ENCODE measurements around the gene PROSER3. TPM values are rescaled to one million over a fixed set of nuclear protein-coding genes. Genes with fewer than 3 reads are reported as not detected.
A peak's percentile ranks its signal among the peaks of the same experiment; 100 is the strongest.
"Not testable (repeated sequence)": the region's sequence is repeated elsewhere in the genome, so short reads cannot be mapped to it uniquely, and the experiment has no call there.

Gene PROSER3
- total RNA-seq, 1 donor from 2014 or later: 13.8 TPM

DNA sequence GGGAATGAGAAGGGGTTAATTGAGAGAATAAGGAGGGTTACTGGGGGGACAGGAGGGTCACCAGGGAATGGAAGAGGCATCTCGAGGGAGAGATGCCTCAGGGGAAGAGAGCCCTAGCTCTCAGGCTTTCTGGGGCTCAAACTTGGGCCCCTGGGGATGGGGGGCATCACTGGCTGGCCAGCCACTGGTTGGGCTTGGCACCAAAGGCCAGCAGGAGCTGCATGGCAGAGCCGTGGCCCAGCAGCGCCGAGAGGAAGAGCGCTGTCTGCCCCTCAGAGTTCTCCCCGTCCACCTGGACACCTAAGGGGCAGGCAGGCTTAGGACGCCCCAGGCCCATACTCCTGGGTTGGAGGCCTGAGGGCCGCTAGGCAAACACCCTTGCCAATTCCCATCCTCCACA is 34.9 kb downstream of the PROSER3 start:
- Histone ChIP-seq H3K27me3 (no peaks in the 10 kb centered on the region), H3K27ac (no peak overlapping the region), H3K4me3 (no peak overlapping the region), H3K4me1 (peaks cover 7% of the 10 kb centered on the region), H3K9me3 (no peaks in the 10 kb centered on the region), H3K36me3 (no peaks in the 10 kb centered on the region)
- intact Hi-C loops (cut with DNase I): no loop called here
- TF ChIP-seq, protein P1, sequence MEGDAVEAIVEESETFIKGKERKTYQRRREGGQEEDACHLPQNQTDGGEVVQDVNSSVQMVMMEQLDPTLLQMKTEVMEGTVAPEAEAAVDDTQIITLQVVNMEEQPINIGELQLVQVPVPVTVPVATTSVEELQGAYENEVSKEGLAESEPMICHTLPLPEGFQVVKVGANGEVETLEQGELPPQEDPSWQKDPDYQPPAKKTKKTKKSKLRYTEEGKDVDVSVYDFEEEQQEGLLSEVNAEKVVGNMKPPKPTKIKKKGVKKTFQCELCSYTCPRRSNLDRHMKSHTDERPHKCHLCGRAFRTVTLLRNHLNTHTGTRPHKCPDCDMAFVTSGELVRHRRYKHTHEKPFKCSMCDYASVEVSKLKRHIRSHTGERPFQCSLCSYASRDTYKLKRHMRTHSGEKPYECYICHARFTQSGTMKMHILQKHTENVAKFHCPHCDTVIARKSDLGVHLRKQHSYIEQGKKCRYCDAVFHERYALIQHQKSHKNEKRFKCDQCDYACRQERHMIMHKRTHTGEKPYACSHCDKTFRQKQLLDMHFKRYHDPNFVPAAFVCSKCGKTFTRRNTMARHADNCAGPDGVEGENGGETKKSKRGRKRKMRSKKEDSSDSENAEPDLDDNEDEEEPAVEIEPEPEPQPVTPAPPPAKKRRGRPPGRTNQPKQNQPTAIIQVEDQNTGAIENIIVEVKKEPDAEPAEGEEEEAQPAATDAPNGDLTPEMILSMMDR (IDR thresholded peaks at IDR 0.05): no peak
- TF ChIP-seq POLR2AphosphoS5 (IDR thresholded peaks at IDR 0.05; ENCODE audit: insufficient read depth in 1 of 2, low read depth in 1 of 2): no peak
- TF ChIP-seq POLR2A (IDR thresholded peaks at IDR 0.05): no peak
- DNase-seq (ENCODE audit: extremely low spot score in 2 of 2): no peak

DNA sequence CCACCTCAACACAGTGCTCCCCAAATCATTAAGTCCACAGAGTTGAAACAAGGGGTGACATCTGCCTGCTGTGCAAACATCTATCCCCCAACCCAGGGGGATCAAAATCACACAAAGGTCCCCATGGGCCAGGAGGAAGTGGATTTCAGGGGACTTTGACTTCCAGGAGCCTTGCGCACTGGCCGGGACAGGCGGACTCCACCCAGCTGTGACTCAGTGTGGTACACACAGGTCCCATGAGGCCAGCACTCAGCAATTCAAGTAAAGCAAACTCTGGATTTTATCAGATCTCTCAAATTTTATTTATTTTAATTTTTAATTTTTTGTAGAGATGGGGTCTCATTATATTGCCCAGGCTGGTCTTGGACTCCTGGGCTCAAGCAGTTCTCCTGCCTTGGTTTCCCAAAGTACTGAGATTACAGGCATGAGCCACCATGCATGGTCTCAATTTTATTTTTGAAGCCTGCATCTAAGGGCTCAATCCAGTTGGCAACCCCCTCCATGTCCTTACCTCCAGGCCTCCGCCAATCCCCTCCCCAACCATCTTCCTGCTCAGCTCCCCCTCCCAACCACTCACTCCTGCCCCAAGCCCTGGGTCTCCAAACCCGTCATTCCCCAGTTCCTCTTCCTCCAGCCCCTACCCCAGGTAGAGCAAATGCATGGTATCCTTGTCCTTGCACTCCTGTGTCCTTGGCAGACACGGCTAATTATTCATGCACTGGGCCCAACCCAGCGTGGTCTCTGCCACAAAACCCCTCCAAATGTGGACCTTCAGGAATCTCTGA is 35.6 kb downstream of the PROSER3 start:
- H3K4me3 ChIP-seq: no peak overlapping the region
- H3K9me3 ChIP-seq: no peaks in the 10 kb centered on the region
- DNase-seq (ENCODE audit: extremely low spot score in 2 of 2): no peak
- H3K27ac ChIP-seq: no peak overlapping the region
- TF ChIP-seq POLR2AphosphoS5 (IDR thresholded peaks at IDR 0.05; ENCODE audit: insufficient read depth in 1 of 2, low read depth in 1 of 2): no peak
- TF ChIP-seq, protein P1 (IDR thresholded peaks at IDR 0.05): no peak
- no peak for TF ChIP-seq POLR2A (IDR thresholded peaks at IDR 0.05)
- H3K27me3 ChIP-seq: no peaks in the 10 kb centered on the region
- H3K36me3 ChIP-seq: no peaks in the 10 kb centered on the region
- peaks cover 8% of the 10 kb centered on the region for H3K4me1 ChIP-seq
- intact Hi-C loops (cut with DNase I): no loop called here

DNA sequence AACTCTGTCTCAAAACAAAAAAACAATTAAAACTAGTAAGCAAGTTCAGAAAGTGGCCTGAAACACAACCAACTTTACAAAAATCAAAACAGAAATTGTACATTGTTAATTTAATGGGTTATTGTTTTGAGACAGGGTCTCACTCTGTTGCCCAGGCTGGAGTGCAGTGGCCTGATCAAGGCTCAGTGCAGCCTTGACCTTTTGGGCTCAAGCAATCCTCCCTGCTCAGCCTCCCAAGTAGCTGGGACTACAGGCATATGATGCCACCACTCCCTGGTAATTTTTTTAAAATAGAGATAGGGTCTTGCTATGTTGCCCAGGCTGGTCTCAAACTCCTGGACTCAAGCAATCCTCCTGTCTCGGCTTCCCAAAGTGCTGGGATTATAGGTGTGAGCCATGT is 37.6 kb downstream of the PROSER3 start:
- H3K27me3 ChIP-seq; H3K27ac ChIP-seq; H3K36me3 ChIP-seq; DNase-seq (ENCODE audit: extremely low spot score in 2 of 2); H3K9me3 ChIP-seq; intact Hi-C loops (cut with DNase I); H3K4me3 ChIP-seq; H3K4me1 ChIP-seq: not testable (repeated sequence)

DNA sequence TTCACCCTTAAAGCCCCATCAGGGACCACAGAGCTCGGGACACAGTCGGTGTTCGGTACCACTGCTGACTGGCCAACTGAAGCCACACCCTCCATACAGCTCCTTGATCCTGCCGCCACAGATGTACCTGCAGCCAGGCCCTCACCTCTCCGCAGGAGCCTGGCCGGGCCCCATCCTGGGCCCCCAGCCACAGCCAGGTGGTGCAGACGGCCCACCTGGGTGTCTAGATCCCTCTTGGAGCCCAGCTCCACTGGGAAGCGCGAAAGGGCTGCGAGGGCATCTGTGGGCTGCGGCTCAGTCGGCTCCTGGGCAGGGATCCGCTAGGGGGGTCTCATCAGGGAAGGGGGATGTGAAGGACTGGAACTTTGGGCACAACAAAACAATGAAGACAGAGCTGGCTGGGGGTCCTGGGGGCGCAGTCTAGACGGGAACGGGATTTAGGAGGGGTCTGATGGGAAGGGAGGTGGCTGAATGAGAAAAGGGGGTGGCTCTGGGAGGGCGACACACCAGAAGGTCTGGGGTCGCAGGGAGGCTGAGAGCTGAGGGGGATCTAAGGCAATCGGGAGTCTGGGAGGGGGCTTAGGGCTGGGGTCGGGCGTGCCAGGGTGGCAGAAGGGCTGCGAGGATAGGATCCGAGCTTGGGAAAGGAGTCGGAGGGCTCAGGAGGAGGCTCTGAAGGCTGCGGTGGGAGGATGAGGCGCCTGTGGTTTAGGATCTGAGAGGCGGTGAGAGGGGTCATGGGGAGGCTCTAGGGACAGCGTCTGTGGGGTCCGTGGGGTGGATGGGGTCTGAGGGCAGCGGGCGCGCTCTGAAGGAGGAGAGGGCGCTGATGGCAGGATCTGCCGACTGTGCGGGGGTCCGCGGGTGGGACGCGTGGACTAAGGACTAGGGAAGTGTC is 38.9 kb downstream of the PROSER3 start:
- TF ChIP-seq, protein P1 (IDR thresholded peaks at IDR 0.05): no peak
- TF ChIP-seq POLR2A (IDR thresholded peaks at IDR 0.05): no peak
- TF ChIP-seq POLR2AphosphoS5 (IDR thresholded peaks at IDR 0.05; ENCODE audit: insufficient read depth in 1 of 2, low read depth in 1 of 2): no peak
- Histone ChIP-seq H3K9me3 (no peaks in the 10 kb centered on the region), H3K27me3 (no peaks in the 10 kb centered on the region), H3K4me1 (peaks cover 8% of the 10 kb centered on the region), H3K27ac (no peak overlapping the region), H3K36me3 (no peaks in the 10 kb centered on the region), H3K4me3 (peak overlapping the region in 1 of 2 donors; percentile 18)
- DNase-seq (ENCODE audit: extremely low spot score in 2 of 2): no peak
- intact Hi-C loops (cut with DNase I): no loop called here

DNA sequence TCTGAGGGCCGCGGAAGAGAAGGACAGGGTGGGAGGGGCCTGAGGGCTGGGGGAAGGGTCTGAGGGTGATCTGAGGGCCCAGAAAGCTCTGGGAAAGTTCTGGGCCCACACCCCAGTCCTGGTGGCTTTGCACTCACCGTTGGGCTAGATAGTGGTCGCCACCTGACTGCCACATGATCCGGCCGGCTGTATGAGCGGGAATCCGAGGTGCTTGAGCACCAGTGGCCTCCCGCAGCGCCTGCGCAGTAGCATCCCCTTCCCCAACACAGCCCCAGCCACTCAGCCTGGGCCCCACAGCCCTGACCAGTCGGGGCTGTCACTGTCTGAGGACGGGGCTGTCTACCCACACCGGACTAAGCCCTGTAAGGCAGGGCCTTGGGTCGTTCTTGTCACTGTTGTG is 39.7 kb downstream of the PROSER3 start:
- Histone ChIP-seq H3K36me3 (no peaks in the 10 kb centered on the region), H3K27ac (no peak overlapping the region), H3K4me3 (peak overlapping the region in 1 of 2 donors; percentile 18), H3K9me3 (no peaks in the 10 kb centered on the region), H3K27me3 (no peaks in the 10 kb centered on the region), H3K4me1 (peaks cover 8% of the 10 kb centered on the region)
- TF ChIP-seq, protein P1 (IDR thresholded peaks at IDR 0.05): no peak
- TF ChIP-seq POLR2A (IDR thresholded peaks at IDR 0.05) (no peak), POLR2AphosphoS5 (IDR thresholded peaks at IDR 0.05; ENCODE audit: insufficient read depth in 1 of 2, low read depth in 1 of 2) (no peak)
- no peak for DNase-seq (ENCODE audit: extremely low spot score in 2 of 2)
- intact Hi-C loops (cut with DNase I): no loop called here
